Transverse colon (tissue), 4 donors: ENCODE data around the gene HOGA1. TPM values are rescaled to one million over a fixed set of nuclear protein-coding genes. Genes with fewer than 3 reads are reported as not detected.
A peak's percentile ranks its signal among the peaks of the same experiment; 100 is the strongest.

Experiments
- DNase-seq: peaks from one replicate; pipeline ENCODE4 v3.0.0-alpha.2; 2019
- H3K27ac ChIP-seq, 4 donors: fragments of 200-600 bp; sonication (generic); 2 replicates each; pipeline ENCODE4 v1.5.1; 2016 to 2018; ENCODE audit warnings: inconsistent platforms in 4 of 4
- H3K27me3 ChIP-seq: fragments of 200-600 bp; sonication (generic); 2 replicates; pipeline ENCODE4 v1.5.1; 2017; ENCODE audit warnings: inconsistent platforms
- H3K36me3 ChIP-seq, 4 donors: fragments of 200-600 bp; sonication (generic); 2 replicates each; pipeline ENCODE4 v1.5.1; 2017 to 2019; ENCODE audit warnings: inconsistent platforms in 4 of 4
- H3K4me1 ChIP-seq, 4 donors: fragments of 200-600 bp; sonication (generic); 2 replicates each; pipeline ENCODE4 v1.5.1; 2017 to 2020; ENCODE audit warnings: inconsistent platforms in 4 of 4
- H3K4me3 ChIP-seq, 4 donors: fragments of 200-600 bp; sonication (generic); 1 replicate in 1 of 4; 2 replicates in 3 of 4; pipeline versions ENCODE4 v1.5.1 to v1.6.1; 2017 to 2019; ENCODE audit warnings: inconsistent platforms in 4 of 4
- H3K9me3 ChIP-seq, 2 donors: fragments of 200-600 bp; sonication (generic); 2 replicates each; pipeline ENCODE4 v1.5.1; 2017 to 2019; ENCODE audit warnings: inconsistent platforms in 2 of 2
- EP300 ChIP-seq: sonication (generic); formaldehyde crosslinking; IDR thresholded peaks from one replicate; pipeline ENCODE4 v1.6.1; 2017; ENCODE audit warnings: antibody characterized with exemption, low read depth
- POLR2A ChIP-seq: fragments of 450-650 bp; IDR thresholded peaks from one replicate; pipeline ENCODE4 v1.6.1; 2016; ENCODE audit warnings: antibody characterized with exemption, mild to moderate bottlenecking, moderate library complexity
- POLR2AphosphoS5 ChIP-seq, 3 donors: sonication (generic); formaldehyde crosslinking; IDR thresholded peaks; one replicate each; pipeline ENCODE4 v1.6.1; 2016; ENCODE audit warnings: antibody characterized with exemption in 3 of 3
- WGBS, 2 donors: methylation state at CpG; one replicate each; pipeline ENCODE4 v1.1.5; 2018; ENCODE audit warnings: low coverage in 1 of 2; 5-methylcytosine and 5-hydroxymethylcytosine counted together
- in situ Hi-C, 4 donors: fragments of 200-750 bp; cut with MboI; loops; one replicate each; pipeline versions ENCODE4 v1.15.0 to v1.15.1; 2017; ENCODE audit warnings: low sequenced_read_pairs in 3 of 4, low pct_ligation_motif_present in 1 of 4, low pct_unique_long_range_greater_than_20kb in 1 of 4
- intact Hi-C: fragments of 100-400 bp; cut with DNase I; formaldehyde crosslinking; loops from one replicate; pipeline ENCODE4 v1.15.1; 2023; ENCODE audit warnings: low total_unique reads
- total RNA-seq, 4 donors: library from RNA; depleted of rRNA; stranded (reverse); fragments of >200 nt; gene quantifications; one replicate each; pipeline ENCODE4 v1.1.0, GENCODE V29; 2016
- TF ChIP-seq, protein P1 (sequence below), 5 experiments: fragments of 200-600 bp in 3 of 5; fragments of 450-650 bp in 2 of 5; sonication (generic) in 3 of 5; IDR thresholded peaks; 1 replicate in 2 of 5; 2 replicates in 3 of 5; pipeline ENCODE4 v1.5.1; 2016 to 2017; ENCODE audit warnings: antibody characterized with exemption in 5 of 5, inconsistent platforms in 3 of 5, mild to moderate bottlenecking in 2 of 5, moderate library complexity in 1 of 5

The HOGA1 gene
- total RNA-seq, 4 donors from 2014 or later: not detected

- H3K27me3 ChIP-seq: no peaks in the 10 kb centered on the region
- no peaks in the 10 kb centered on the region for H3K9me3 ChIP-seq
- H3K4me3 ChIP-seq: no peak overlapping the region
- TF ChIP-seq POLR2A: no peak
- TF ChIP-seq EP300: no peak
- TF ChIP-seq, protein P1, sequence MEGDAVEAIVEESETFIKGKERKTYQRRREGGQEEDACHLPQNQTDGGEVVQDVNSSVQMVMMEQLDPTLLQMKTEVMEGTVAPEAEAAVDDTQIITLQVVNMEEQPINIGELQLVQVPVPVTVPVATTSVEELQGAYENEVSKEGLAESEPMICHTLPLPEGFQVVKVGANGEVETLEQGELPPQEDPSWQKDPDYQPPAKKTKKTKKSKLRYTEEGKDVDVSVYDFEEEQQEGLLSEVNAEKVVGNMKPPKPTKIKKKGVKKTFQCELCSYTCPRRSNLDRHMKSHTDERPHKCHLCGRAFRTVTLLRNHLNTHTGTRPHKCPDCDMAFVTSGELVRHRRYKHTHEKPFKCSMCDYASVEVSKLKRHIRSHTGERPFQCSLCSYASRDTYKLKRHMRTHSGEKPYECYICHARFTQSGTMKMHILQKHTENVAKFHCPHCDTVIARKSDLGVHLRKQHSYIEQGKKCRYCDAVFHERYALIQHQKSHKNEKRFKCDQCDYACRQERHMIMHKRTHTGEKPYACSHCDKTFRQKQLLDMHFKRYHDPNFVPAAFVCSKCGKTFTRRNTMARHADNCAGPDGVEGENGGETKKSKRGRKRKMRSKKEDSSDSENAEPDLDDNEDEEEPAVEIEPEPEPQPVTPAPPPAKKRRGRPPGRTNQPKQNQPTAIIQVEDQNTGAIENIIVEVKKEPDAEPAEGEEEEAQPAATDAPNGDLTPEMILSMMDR (IDR thresholded peaks at IDR 0.05): no peak
- no peak for TF ChIP-seq POLR2AphosphoS5 (IDR thresholded peaks at IDR 0.05)
- DNase-seq: no peak
- no peaks in the 10 kb centered on the region for H3K36me3 ChIP-seq
- in situ Hi-C loops: no loop called here
- intact Hi-C loops: no loop called here
- WGBS, 2 donors: 87 to 94% methylated on average over 3 to 13 of the region's 13 CpGs
- H3K27ac ChIP-seq: no peak overlapping the region
- H3K4me1 ChIP-seq: no peaks in the 10 kb centered on the region
These were observed 35.2 kb upstream of the HOGA1 start for GRCh38 chr10:97548828-97549455.

DNA sequence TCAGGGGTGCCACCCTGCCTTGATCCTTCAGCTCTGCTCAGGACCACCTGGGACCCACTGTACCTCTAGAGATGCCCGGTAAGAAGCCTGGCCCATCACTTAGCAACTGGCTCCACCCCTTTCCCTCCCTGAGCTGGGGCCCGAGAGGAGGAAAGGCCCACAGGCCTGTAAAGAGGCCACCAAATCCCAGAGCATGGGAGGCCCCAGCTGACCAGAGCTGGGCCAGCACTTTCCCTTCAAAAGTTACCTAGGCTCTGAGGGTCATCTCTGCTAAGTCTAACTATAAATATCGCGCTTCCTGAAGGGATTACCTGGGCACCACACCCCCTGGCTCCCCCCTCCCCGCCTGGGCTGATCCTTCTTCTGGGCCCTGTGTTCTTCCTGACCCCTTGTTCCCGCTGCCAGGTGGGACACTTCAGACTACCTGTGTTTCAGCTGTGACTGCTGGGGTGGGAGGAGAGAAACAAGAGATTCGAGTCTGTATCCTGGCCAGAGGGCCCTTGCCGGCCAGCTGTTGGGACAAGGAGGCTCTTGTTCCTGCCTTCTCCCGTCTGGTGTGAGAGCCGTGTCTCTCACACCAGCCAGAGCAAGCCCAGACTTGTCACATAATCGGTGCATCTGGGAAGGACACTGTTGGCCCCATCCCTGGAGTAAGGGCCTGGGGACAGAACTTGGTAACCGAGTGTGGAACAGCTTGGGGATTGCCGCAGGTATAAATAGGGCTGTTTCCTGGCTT, 34.4 kb upstream of the HOGA1 start:
- no peaks in the 10 kb centered on the region for H3K27me3 ChIP-seq
- no peak for DNase-seq

DNA sequence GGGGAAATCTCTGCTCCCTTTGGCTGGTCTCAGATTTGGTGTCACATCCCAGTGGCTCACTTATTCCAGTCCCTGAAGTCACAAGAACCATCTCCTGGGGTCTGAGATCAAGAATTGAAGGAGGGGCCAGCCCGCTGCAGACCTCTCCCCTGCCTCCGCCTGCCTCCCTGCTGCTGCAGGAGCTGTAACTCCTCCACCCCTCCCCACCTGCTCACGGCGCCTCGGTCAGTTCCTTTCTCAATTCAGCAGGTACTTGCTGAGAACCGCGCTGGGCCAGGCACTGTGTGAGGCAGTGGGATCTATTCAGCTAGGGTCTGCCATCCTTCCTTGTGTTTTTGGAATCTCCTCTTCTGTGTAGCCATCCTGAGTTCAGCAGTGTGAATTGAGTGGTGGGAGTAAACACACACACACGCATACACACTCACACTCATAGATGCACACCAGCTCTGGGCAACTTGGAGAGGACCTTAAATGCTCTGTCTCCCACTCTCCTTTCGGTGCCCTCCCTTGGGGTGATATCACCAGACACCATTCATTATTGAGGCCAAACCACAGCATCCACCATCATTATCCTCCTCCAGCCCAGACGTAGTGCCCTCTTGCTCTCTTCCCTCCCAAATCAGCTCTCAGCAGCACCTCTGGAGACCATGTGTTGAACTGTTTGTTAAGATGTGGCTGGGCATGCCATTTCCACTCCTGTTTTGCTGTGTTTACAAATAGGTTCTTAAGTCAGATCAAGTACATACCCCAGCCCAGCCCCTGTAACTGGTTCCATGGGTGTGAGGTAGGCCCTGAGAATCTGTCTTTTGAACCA, 33.6 kb upstream of the HOGA1 start:
- WGBS, 2 donors: 82 to 100% methylated on average over 1 to 10 of the region's 10 CpGs
- no peak overlapping the region for H3K4me3 ChIP-seq

More for the DNA sequence above, 34.4 kb upstream of the HOGA1 start:
- H3K27ac ChIP-seq: peak overlapping the region in 1 of 4 donors; percentile 1
- in situ Hi-C loops (loop anchor here in 2 of 4 donors (10.0 kb wide), 1 partner anchor 85 kb away; no protein-coding TSS in a partner anchor), intact Hi-C loops (loop anchor here (5.0 kb wide), 1 partner anchor 87 kb away; no protein-coding TSS in a partner anchor)
- H3K9me3 ChIP-seq: no peaks in the 10 kb centered on the region
- H3K4me1 ChIP-seq: no peaks in the 10 kb centered on the region
- WGBS, 2 donors: 60 to 72% methylated on average over 1 to 13 of the region's 13 CpGs
- TF ChIP-seq, protein P1 (IDR thresholded peaks at IDR 0.05): no peak
- TF ChIP-seq POLR2A (no peak), EP300 (no peak), POLR2AphosphoS5 (IDR thresholded peaks at IDR 0.05) (no peak)
- no peak overlapping the region for H3K4me3 ChIP-seq
- no peaks in the 10 kb centered on the region for H3K36me3 ChIP-seq

More for the DNA sequence above, 33.6 kb upstream of the HOGA1 start:
- intact Hi-C loops (loop anchor here (5.0 kb wide), 1 partner anchor 88 kb away; no protein-coding TSS in a partner anchor), in situ Hi-C loops (loop anchor here in 2 of 4 donors (10.0 kb wide), 1 partner anchor 86 kb away; no protein-coding TSS in a partner anchor)
- no peak for TF ChIP-seq POLR2AphosphoS5 (IDR thresholded peaks at IDR 0.05)
- TF ChIP-seq, protein P1 (IDR thresholded peaks at IDR 0.05): no peak
- no peak for TF ChIP-seq POLR2A
- no peaks in the 10 kb centered on the region for H3K36me3 ChIP-seq
- H3K9me3 ChIP-seq: no peaks in the 10 kb centered on the region
- no peaks in the 10 kb centered on the region for H3K4me1 ChIP-seq
- H3K27me3 ChIP-seq: no peaks in the 10 kb centered on the region
- peak overlapping the region in 1 of 4 donors; percentile 1 for H3K27ac ChIP-seq
- DNase-seq: no peak
